H9 (cell line): ENCODE results near the gene NT5DC1. TPM values are rescaled to one million over a fixed set of nuclear protein-coding genes. Genes with fewer than 3 reads are reported as not detected.

Experiments used
- DNase-seq: peaks from one replicate; pipeline ENCODE4 v3.0.0-alpha.2; 2017
- H2AFZ ChIP-seq: one replicate; pipeline ENCODE4 v1.6.1; 2013; ENCODE audit warnings: mild to moderate bottlenecking, low read length, control low read depth, moderate library complexity
- H2AK5ac ChIP-seq: 2 replicates; pipeline ENCODE4 v1.6.1; 2013; ENCODE audit warnings: low read length, control low read depth, mixed read lengths; ENCODE audit not compliant: insufficient read length
- H2BK120ac ChIP-seq: one replicate; pipeline ENCODE4 v1.6.1; 2013; ENCODE audit warnings: low read depth, mild to moderate bottlenecking, low read length, control low read depth, inconsistent platforms; ENCODE audit not compliant: poor library complexity, severe bottlenecking
- H2BK12ac ChIP-seq: 2 replicates; pipeline ENCODE4 v1.6.1; 2013; ENCODE audit warnings: low read length, control low read depth, mixed read lengths, low read depth; ENCODE audit not compliant: insufficient read length
- H2BK15ac ChIP-seq: 2 replicates; pipeline ENCODE4 v1.6.1; 2013; ENCODE audit warnings: low read depth, low read length, control low read depth
- H2BK20ac ChIP-seq: one replicate; pipeline ENCODE4 v1.6.1; 2013; ENCODE audit warnings: low read depth, mild to moderate bottlenecking, low read length, control low read depth, inconsistent platforms; ENCODE audit not compliant: poor library complexity, severe bottlenecking
- H2BK5ac ChIP-seq: 2 replicates; pipeline ENCODE4 v1.6.1; 2013; ENCODE audit warnings: low read length, control low read depth, mixed read lengths; ENCODE audit not compliant: insufficient read length
- H3K14ac ChIP-seq: 2 replicates; pipeline ENCODE4 v1.6.1; 2013; ENCODE audit warnings: low read length, control low read depth; ENCODE audit not compliant: insufficient read depth
- H3K18ac ChIP-seq: 2 replicates; pipeline ENCODE4 v1.6.1; 2013; ENCODE audit warnings: low read depth, mild to moderate bottlenecking, mixed read lengths, low read length, control low read depth; ENCODE audit not compliant: insufficient read length
- H3K23ac ChIP-seq: 2 replicates; pipeline ENCODE4 v1.6.1; 2013; ENCODE audit warnings: low read length, control low read depth, mixed read lengths, low read depth; ENCODE audit not compliant: insufficient read length
- H3K23me2 ChIP-seq: 2 replicates; pipeline ENCODE4 v1.6.1; 2013; ENCODE audit warnings: low read depth, mild to moderate bottlenecking, mixed read lengths, low read length, control low read depth; ENCODE audit not compliant: insufficient read length, poor library complexity, severe bottlenecking
- H3K27ac ChIP-seq: 2 replicates; pipeline ENCODE4 v1.5.1; 2013; ENCODE audit warnings: low read length, control low read depth, mixed read lengths, low read depth; ENCODE audit not compliant: insufficient read length
- H3K27me3 ChIP-seq: 2 replicates; pipeline ENCODE4 v1.6.1; 2013; ENCODE audit warnings: low read length, control low read depth, inconsistent platforms; ENCODE audit not compliant: insufficient read depth
- H3K4ac ChIP-seq: 2 replicates; pipeline ENCODE4 v1.6.1; 2013; ENCODE audit warnings: low read depth, mild to moderate bottlenecking, control low read depth, inconsistent platforms, low read length, moderate library complexity
- H3K4me1 ChIP-seq: 2 replicates; pipeline ENCODE4 v1.6.1; 2013; ENCODE audit warnings: low read length, control low read depth, inconsistent platforms; ENCODE audit not compliant: insufficient read depth
- H3K4me2 ChIP-seq: 2 replicates; pipeline ENCODE4 v1.6.1; 2013; ENCODE audit warnings: low read length, control low read depth, mixed read lengths; ENCODE audit not compliant: insufficient read length, insufficient read depth
- H3K56ac ChIP-seq: 2 replicates; pipeline ENCODE4 v1.6.1; 2013; ENCODE audit warnings: low read depth, mild to moderate bottlenecking, mixed read lengths, low read length, control low read depth; ENCODE audit not compliant: insufficient read length
- H3K79me1 ChIP-seq: 2 replicates; pipeline ENCODE4 v1.6.1; 2013; ENCODE audit warnings: low read depth, mild to moderate bottlenecking, moderate library complexity, low read length, control low read depth, inconsistent platforms; ENCODE audit not compliant: insufficient read depth, poor library complexity, severe bottlenecking
- H3K79me2 ChIP-seq: 2 replicates; pipeline ENCODE4 v1.6.1; 2013; ENCODE audit warnings: low read length, control low read depth, inconsistent platforms; ENCODE audit not compliant: insufficient read depth
- H3K9ac ChIP-seq: 2 replicates; pipeline ENCODE4 v1.6.1; 2013; ENCODE audit warnings: low read length, control low read depth, mixed read lengths; ENCODE audit not compliant: insufficient read length; ENCODE audit errors: extremely low read depth
- H3K9me3 ChIP-seq: one replicate; pipeline ENCODE4 v1.6.1; 2013; ENCODE audit warnings: low read depth, low read length, inconsistent platforms; ENCODE audit not compliant: control insufficient read depth
- H3T11ph ChIP-seq: one replicate; pipeline ENCODE4 v1.6.1; 2013; ENCODE audit warnings: mild to moderate bottlenecking, low read length, control low read depth, inconsistent platforms
- H4K20me1 ChIP-seq: one replicate; pipeline ENCODE4 v1.6.1; 2013; ENCODE audit not compliant: control insufficient read depth, insufficient read length, insufficient read depth
- H4K5ac ChIP-seq: 2 replicates; pipeline ENCODE4 v1.6.1; 2013; ENCODE audit warnings: low read depth, mild to moderate bottlenecking, mixed read lengths, low read length, control low read depth; ENCODE audit not compliant: insufficient read length
- H4K8ac ChIP-seq: replicated peaks from 2 replicates; pipeline ENCODE4 v1.6.1; 2013; ENCODE audit warnings: low read length, control low read depth, mixed read lengths, low read depth; ENCODE audit not compliant: insufficient read length
- H4K91ac ChIP-seq: 2 replicates; pipeline ENCODE4 v1.6.1; 2013; ENCODE audit warnings: low read depth, mild to moderate bottlenecking, moderate library complexity, mixed read lengths, low read length, control low read depth; ENCODE audit not compliant: insufficient read length
- H3K27ac Mint-ChIP-seq, 3 experiments: 2 replicates in 2 of 3; 3 replicates in 1 of 3; pipeline ENCODE4 v1.8.0; 2020 to 2021; ENCODE audit warnings: mixed read lengths in 3 of 3, mild to moderate bottlenecking in 1 of 3, moderate library complexity in 1 of 3
- H3K27me3 Mint-ChIP-seq: 2 replicates; pipeline ENCODE4 v1.8.0; 2021; ENCODE audit warnings: low read depth, mild to moderate bottlenecking, moderate library complexity, mixed read lengths
- H3K36me3 Mint-ChIP-seq, 3 experiments: 2 replicates in 2 of 3; 3 replicates in 1 of 3; pipeline ENCODE4 v1.8.0; 2020 to 2021; ENCODE audit warnings: low read depth in 3 of 3, mixed read lengths in 3 of 3; ENCODE audit not compliant: insufficient read depth in 1 of 3
- H3K4me1 Mint-ChIP-seq, 2 experiments: 2 replicates each; pipeline ENCODE4 v1.8.0; 2020; ENCODE audit warnings: mixed read lengths in 2 of 2
- H3K4me3 Mint-ChIP-seq, 2 experiments: 2 replicates in 1 of 2; 3 replicates in 1 of 2; pipeline ENCODE4 v1.8.0; 2020 to 2021; ENCODE audit warnings: mild to moderate bottlenecking in 2 of 2, mixed read lengths in 2 of 2, moderate library complexity in 1 of 2
- H3K9me3 Mint-ChIP-seq, 2 experiments: 2 replicates in 1 of 2; 3 replicates in 1 of 2; pipeline ENCODE4 v1.8.0; 2020; ENCODE audit warnings: mild to moderate bottlenecking in 2 of 2, mixed read lengths in 2 of 2, moderate library complexity in 1 of 2
- WGBS: extraction: QIAGEN DNeasy Blood & Tissue Kit; methylation state at CpG from one replicate; pipeline ENCODE4 v1.1.7; 2013; ENCODE audit warnings: missing lambda C conversion rate, low lambda C conversion rate, mixed read lengths; ENCODE audit not compliant: insufficient read length; ENCODE audit errors: extremely low coverage; 5-methylcytosine and 5-hydroxymethylcytosine counted together
- total RNA-seq: library from RNA; stranded (reverse); gene quantifications from 2 replicates; pipeline ENCODE4 v1.2.1, GENCODE V29; 2021
- TF ChIP-seq, protein P1 (sequence below): fragments of 200-600 bp; sonication (generic); conservative IDR thresholded peaks from 3 replicates; pipeline ENCODE4 v1.8.0; 2021; ENCODE audit warnings: antibody characterized with exemption, mild to moderate bottlenecking

NT5DC1 gene
- total RNA-seq, 1 experiment from 2014 or later: 64.9 TPM

DNA sequence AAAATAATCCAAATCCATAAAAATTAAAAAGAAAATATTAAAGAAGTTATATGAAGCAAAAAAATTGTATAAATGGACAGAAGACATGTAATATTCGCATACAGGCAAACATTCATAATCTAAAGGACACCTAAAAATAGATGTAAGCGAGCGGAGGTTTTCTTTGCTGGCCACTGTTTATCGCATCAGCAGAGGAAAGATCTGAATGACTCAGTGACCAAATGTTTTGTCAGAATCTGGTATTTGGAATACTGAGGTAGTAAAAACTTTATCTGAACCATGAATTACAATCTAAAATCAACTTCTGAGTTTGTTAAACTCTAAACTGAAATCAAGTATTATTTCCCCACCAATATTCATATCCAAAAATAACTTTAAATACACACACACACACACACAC, 145.4 kb downstream of the NT5DC1 start:
- H4K91ac ChIP-seq: no peak overlapping the region
- H3K27ac Mint-ChIP-seq: no peak overlapping the region
- H3K4me3 Mint-ChIP-seq: no peak overlapping the region
- no peaks in the 10 kb centered on the region for H3K9me3 ChIP-seq
- no peak overlapping the region for H3K18ac ChIP-seq
- H2BK15ac ChIP-seq: no peak overlapping the region
- no peak for DNase-seq
- no peak overlapping the region for H3K23ac ChIP-seq
- TF ChIP-seq, protein P1, sequence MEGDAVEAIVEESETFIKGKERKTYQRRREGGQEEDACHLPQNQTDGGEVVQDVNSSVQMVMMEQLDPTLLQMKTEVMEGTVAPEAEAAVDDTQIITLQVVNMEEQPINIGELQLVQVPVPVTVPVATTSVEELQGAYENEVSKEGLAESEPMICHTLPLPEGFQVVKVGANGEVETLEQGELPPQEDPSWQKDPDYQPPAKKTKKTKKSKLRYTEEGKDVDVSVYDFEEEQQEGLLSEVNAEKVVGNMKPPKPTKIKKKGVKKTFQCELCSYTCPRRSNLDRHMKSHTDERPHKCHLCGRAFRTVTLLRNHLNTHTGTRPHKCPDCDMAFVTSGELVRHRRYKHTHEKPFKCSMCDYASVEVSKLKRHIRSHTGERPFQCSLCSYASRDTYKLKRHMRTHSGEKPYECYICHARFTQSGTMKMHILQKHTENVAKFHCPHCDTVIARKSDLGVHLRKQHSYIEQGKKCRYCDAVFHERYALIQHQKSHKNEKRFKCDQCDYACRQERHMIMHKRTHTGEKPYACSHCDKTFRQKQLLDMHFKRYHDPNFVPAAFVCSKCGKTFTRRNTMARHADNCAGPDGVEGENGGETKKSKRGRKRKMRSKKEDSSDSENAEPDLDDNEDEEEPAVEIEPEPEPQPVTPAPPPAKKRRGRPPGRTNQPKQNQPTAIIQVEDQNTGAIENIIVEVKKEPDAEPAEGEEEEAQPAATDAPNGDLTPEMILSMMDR: no peak
- H3K4me1 ChIP-seq: peaks cover 6% of the 10 kb centered on the region; the same call in 1 of the 2 replicates
- no peak overlapping the region for H3K14ac ChIP-seq
- no CpG with 5 or more reads among the region's 4 CpGs for WGBS
- H2BK20ac ChIP-seq: no peak overlapping the region
- no peak overlapping the region for H3K9ac ChIP-seq
- H4K20me1 ChIP-seq: no peaks in the 10 kb centered on the region
- no peaks in the 10 kb centered on the region for H3K79me1 ChIP-seq
- H3T11ph ChIP-seq: no peak overlapping the region
- H3K4ac ChIP-seq: no peak overlapping the region
- H3K4me1 Mint-ChIP-seq: peaks cover 13% of the 10 kb centered on the region in 2 experiments
- no peaks in the 10 kb centered on the region for H3K27me3 ChIP-seq
- H3K23me2 ChIP-seq: peaks cover 3% of the 10 kb centered on the region
- no peak overlapping the region for H3K4me2 ChIP-seq
- peaks cover 0 to 5% (median 4%) of the 10 kb centered on the region in 3 experiments; a peak in 2 of 7 replicates for H3K36me3 Mint-ChIP-seq
- no peak overlapping the region for H3K56ac ChIP-seq
- H3K27me3 Mint-ChIP-seq: no peaks in the 10 kb centered on the region
- H2AK5ac ChIP-seq: no peak overlapping the region
- H3K79me2 ChIP-seq: peaks cover 3% of the 10 kb centered on the region; the same call in 1 of the 2 replicates
- no peak overlapping the region for H4K8ac ChIP-seq
- no peak overlapping the region for H4K5ac ChIP-seq
- no peaks in the 10 kb centered on the region for H3K9me3 Mint-ChIP-seq
- H2BK120ac ChIP-seq: no peak overlapping the region
- H2AFZ ChIP-seq: no peak overlapping the region
- no peak overlapping the region for H3K27ac ChIP-seq
- H2BK12ac ChIP-seq: no peak overlapping the region
- no peak overlapping the region for H2BK5ac ChIP-seq
